Activated CD4-positive, CD25-positive, alpha-beta regulatory T cell (primary cell): Measurements from ENCODE around the gene SLC22A12.

ENCODE experiments used
- DNase-seq, 4 experiments: peaks; one replicate each; lab custom pipeline; 2025; lab: John Stamatoyannopoulos, UW

The SLC22A12 gene

DNA sequence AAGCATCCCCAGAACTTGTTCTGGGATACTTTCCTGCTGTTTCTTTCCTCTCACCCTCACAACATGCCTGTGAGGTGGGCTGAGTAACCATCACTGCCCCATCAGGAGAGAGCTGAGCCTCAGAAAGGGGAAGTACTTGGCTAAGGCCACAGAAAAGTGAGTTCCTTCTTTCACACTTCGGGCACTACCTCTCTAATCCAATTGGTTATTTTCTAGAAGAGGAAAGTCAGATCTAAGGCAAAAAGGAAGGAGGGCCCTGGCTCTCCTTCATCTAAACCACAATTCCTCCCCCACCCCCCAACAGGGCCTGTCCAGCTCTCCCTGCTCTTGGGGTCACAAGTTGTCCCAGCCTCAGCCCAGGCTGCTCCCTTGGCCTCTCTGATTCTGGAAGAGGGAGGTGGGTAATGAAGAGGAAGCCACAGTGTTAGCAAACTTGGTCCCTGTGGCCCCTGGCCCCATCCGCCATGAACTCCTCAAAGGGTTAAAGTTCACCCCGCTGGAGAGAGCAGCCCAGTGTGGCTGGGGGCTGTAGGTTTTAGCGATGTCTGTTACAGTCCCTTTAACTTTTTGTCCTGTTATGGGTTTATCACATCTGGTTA lies 34.0 kb downstream of the SLC22A12 start:
- no peak for DNase-seq

GRCh38 chr11:64626637-64627036 lies 35.6 kb downstream of the SLC22A12 start:
- no peak for DNase-seq

DNA sequence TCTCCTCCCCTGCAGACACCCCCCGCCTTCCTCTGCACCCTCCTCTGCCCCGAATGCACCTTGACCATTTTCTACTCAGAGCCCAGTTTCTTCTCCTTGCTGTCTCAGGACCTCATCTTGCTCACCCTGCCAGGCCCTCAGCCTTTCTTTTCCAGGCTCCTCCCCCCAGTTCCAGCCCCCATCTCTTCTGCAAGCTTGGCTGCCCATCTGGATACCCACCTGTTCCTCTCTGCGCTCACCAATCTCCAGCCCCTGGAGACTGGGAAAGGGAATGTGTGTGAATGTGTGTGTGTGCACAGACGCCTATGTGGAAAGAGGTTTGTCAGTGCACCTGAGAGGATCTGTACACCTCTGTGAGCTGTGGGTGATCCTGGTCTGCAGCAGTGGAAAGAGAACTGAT lies 36.4 kb downstream of the SLC22A12 start:
- DNase-seq = no peak

DNA sequence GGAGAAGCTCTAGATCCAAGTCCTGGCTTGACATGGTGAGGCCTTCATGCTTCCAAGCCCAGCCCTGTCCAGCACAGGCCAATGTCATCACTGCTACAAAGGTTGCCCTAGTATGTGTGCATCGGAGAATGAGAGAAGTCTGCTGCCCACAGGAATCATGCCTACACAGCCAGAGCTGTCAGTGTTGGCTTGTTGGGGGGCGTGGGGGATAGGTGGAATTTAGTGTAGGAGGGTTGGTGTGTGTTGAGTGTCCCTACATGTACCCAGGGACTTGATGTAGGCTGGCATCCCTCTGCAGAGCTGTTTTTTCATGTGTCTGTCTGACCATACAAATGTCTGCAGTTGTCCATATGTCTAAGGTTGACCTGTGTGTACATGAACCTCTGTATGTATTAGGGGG lies 37.6 kb downstream of the SLC22A12 start:
- DNase-seq = no peak

DNA sequence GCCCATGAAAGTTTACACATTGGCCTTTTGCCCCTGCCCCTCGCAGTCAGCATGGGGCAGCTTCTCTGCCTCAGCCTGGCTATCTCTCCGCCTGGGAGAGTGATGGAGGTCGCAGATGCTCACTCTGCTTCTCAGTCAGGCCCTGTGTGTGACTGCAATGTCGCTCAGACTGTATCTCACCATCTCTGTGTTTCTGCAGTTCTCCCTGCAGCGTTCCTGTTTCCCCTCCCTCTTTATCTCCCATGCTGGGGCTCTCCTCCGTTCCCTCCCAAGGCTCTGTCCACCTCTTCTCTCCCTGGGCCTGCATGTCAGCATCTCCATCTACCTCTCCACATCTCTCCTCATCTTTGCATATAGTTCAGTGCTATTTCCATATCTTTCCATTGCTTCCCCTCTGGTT lies 38.1 kb downstream of the SLC22A12 start:
- no peak for DNase-seq

- DNase-seq = no peak
These were observed 39.0 kb downstream of the SLC22A12 start for GRCh38 chr11:64629796-64630562.

DNA sequence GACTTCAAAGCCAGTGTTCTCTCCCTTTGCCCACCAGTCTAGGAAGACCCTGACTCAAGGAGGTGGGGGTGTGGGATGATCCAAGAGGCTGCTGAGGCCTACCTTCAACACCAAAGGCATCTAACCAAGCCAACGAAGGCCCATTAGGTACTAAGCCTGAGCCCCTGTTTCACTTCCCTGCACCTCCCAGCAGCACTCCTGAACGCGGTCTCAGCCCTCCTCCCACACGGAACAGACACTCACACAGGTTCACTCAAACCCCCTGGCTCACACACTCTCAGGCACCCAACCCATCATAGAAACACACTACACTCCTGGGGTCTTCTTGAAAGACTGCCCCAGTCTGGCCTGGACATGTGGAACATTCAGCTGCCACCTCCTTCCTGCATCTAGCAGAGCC lies 40.7 kb downstream of the SLC22A12 start:
- no peak for DNase-seq

GRCh38 chr11:64632237-64632636 lies 41.2 kb downstream of the SLC22A12 start:
- no peak for DNase-seq

DNA sequence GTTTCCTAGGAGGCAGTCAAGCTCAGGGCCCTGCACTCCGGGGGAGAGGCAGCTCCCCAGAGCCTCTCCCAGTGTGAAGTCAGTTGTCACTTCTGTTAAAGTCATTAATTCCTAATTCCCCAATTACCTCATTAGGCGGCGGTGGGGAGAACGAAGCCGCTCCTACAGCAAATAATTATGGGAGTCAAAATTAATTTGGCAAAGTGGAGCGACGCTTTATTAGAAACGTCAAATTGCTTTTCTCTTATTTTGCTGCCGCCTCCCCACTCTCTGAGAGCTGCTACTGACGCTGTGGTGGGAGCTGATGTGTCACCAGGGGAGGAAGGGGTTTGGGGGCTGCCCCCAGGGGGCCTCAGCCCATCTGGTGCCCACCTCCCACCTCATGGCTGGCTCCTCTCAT lies 41.6 kb downstream of the SLC22A12 start:
- no peak for DNase-seq

DNA sequence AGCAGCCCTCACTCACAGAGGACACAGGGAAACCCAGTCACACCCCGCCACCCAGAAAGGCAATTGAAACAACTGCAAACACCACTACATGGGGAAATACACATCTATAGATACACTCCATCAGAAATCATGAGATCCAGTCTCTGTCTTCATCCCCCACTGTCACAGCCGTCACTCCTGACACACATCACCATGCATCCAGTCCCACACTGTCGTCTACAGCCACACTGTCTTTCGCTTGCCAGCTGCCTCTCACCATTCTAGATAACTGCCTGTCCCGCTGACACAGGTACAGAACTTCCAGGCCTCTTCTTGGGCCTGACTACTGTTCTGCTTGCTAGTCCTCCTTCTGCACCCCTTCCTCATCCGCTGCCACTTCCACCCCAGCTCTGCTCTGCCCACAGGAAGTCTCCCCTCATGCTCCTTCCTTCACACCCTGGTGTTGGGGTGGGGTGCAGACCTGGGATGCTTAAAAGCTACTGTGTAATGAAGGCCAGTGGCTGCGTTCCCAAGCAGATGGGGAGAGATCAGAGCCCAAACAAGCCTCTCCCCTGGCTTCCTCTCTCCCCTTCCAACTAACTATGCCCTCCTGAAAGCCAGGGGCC lies 42.6 kb downstream of the SLC22A12 start:
- no peak for DNase-seq

GRCh38 chr11:64637334-64638017 lies 46.5 kb downstream of the SLC22A12 start:
- DNase-seq = no peak

DNA sequence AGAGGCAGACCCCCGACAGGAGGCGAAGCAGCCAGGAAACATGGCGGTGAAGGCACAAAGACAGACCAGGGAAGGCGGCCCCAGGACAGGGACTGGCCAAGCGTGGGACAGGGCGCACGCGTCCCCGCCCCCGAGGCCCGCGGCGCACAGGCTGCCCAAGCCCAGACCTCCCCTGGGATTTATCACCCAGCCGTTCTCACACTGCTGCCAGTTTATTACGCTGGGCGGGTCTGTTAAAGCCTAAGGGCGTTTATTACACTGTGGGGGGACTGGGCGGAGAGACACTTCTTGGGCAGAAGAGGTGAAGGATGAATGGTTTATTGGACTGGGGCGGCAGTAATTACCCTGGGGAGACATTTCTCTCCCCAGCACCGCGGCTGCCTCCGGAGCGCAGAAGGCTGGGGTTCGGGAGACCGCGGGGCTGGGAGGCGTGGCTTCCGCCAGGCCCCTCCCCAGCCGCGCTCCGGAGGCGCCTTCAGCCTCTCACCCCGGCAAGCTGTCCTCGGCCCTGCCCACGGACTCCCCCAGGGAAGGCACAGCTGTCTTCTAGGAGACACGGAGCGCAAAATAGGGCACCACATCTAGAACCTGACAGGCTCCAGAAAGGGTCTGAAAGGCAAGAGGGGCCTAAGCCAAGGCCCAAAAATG lies 47.1 kb downstream of the SLC22A12 start:
- DNase-seq = no peak

DNA sequence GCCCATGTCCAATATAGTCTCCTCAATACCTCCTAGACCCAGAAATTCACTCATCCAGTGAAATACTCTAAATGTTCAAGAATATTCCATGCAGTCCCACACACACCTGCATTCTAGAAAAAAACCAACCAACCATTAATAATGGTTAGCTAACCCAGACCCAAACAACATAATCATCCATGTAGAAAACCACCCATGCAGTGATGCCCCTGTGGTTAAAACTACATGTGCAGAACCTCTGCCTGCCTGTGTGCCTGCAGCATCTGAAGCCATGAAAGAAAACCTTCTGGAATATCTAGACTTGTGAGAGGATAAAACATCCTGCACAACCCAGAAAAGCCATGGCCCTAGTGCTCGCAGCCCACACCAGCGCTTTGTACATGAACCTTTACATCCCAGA lies 47.8 kb downstream of the SLC22A12 start:
- DNase-seq = no peak

DNA sequence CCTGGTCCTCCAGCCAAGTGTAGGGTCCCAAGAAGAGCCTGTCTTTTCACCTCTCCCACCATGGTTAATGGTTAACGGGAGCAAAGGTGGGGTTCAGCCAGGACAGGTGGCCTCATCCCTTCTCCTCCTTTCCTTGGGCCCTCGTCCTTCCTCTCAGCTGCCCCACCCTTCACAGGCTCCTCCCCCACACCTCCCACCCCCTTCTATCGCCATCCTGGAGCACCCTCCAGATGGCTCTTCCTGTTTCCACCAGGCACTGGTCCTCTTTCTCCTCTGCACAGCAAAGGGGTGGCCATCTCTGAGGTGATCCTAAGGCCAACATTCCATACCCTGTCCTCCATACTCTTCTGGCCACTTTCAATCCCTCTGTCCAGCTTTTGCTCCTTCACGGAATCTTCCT lies 48.9 kb downstream of the SLC22A12 start:
- no peak for DNase-seq

- DNase-seq = no peak
These were observed 50.8 kb downstream of the SLC22A12 start for GRCh38 chr11:64641596-64642417.

- DNase-seq = no peak
These were observed 51.4 kb downstream of the SLC22A12 start for GRCh38 chr11:64642418-64642735.

DNA sequence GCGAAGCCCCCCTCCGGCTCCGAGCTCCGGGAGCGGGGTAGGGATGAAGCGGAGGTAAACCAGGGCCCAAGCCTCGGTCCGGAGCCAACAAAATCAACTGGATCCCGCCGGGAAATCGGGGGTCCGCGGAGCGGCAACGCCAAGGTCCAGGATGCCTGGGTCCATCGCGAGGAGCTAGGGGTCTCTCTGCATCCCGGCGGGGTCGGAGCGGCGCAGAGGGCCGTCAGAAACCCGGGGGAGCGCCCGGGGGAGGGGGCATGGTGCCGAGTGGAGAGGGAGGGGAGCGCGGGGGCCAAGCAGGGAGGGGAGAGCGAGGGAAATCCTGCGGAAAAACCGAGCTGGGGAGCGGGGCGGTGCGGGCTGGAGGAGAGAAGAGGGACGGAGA lies 51.8 kb downstream of the SLC22A12 start:
- no peak for DNase-seq

- no peak for DNase-seq
These were observed 52.3 kb downstream of the SLC22A12 start for GRCh38 chr11:64643256-64643881.

GRCh38 chr11:64643920-64644646 lies 53.1 kb downstream of the SLC22A12 start:
- no peak for DNase-seq

DNA sequence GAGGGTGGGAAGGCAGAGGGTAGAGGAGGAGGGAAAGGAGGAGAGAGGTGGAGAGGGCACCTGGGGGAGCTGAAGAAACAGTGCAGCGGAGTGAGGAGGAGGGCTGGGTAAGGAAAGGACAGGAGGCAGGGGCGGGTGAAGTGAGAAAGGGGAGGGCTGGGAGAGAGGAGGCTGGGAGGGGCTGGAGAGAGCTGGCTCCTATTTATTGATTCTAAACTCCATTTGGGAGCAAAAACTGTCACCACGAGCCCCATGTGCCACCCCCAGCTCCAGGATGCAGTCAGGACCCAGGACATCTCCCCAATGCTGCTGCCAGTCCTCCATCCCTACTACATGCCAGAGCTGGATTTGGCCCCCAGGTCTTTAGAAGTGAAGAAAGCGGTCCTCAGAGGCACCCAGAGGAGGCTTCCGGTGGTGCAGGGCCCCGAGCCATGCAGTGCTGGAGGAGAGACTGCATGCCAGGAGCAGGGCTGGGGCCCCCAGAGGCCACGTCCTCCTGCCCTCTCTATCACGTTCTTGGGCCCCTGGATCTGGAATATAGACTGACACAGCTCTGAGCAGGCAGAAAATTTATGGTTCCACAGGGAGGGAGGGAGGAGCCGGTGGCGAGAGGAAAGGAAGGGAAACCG lies 53.7 kb downstream of the SLC22A12 start:
- DNase-seq = no peak
